Cardiac muscle cell (in vitro differentiated cells and primary cell): ENCODE data around the gene PAQR7. TPM values are rescaled to one million over a fixed set of nuclear protein-coding genes. Genes with fewer than 3 reads are reported as not detected.

Source experiments
- DNase-seq, 2 donors: peaks; one replicate each; pipeline versions ENCODE4 v3.0.0 to v3.0.0-alpha.2; 2010 to 2017; ENCODE audit warnings: low read depth in 1 of 2, low spot score in 1 of 2
- H3K27ac ChIP-seq: fragments of 200-600 bp; sonication (generic); 2 replicates; pipeline ENCODE4 v1.5.1; 2016
- H3K27me3 ChIP-seq: fragments of 200-600 bp; sonication (generic); 2 replicates; pipeline ENCODE4 v1.6.0; 2016; ENCODE audit warnings: control low read depth
- H3K36me3 ChIP-seq: fragments of 200-600 bp; sonication (generic); 2 replicates; pipeline ENCODE4 v1.5.1; 2016; ENCODE audit warnings: control low read depth
- H3K4me1 ChIP-seq: fragments of 200-600 bp; sonication (generic); 2 replicates; pipeline ENCODE4 v1.8.1; 2017; ENCODE audit warnings: low read depth, mild to moderate bottlenecking, mixed run types
- H3K4me3 ChIP-seq: fragments of 200-600 bp; sonication (generic); 2 replicates; pipeline ENCODE4 v1.5.1; 2016; ENCODE audit warnings: mild to moderate bottlenecking
- H3K9me3 ChIP-seq: fragments of 200-600 bp; sonication (generic); 2 replicates; pipeline ENCODE4 v1.5.1; 2017; ENCODE audit warnings: low read depth, mild to moderate bottlenecking, control low read depth
- polyA plus RNA-seq: library from polyadenylated mRNA; unstranded; fragments of >200 nt; fragmentation: Nextera tagmentation; extraction: Ambion mirVana; gene quantifications from 2 replicates; pipeline ENCODE4 v1.2.1, GENCODE V29; 2016
- total RNA-seq: library from RNA; depleted of rRNA; stranded (reverse); fragments of >200 nt; gene quantifications from 2 replicates; pipeline ENCODE4 v1.2.3, GENCODE V29; 2016
- TF ChIP-seq, protein P1 (sequence below): IDR thresholded peaks from 2 replicates; pipeline ENCODE4 v1.5.1; 2012; ENCODE audit warnings: low read depth, mild to moderate bottlenecking, low read length

PAQR7 gene
- total and polyA plus RNA-seq, 2 experiments from 2014 or later = 3.1 to 12.5 TPM

DNA sequence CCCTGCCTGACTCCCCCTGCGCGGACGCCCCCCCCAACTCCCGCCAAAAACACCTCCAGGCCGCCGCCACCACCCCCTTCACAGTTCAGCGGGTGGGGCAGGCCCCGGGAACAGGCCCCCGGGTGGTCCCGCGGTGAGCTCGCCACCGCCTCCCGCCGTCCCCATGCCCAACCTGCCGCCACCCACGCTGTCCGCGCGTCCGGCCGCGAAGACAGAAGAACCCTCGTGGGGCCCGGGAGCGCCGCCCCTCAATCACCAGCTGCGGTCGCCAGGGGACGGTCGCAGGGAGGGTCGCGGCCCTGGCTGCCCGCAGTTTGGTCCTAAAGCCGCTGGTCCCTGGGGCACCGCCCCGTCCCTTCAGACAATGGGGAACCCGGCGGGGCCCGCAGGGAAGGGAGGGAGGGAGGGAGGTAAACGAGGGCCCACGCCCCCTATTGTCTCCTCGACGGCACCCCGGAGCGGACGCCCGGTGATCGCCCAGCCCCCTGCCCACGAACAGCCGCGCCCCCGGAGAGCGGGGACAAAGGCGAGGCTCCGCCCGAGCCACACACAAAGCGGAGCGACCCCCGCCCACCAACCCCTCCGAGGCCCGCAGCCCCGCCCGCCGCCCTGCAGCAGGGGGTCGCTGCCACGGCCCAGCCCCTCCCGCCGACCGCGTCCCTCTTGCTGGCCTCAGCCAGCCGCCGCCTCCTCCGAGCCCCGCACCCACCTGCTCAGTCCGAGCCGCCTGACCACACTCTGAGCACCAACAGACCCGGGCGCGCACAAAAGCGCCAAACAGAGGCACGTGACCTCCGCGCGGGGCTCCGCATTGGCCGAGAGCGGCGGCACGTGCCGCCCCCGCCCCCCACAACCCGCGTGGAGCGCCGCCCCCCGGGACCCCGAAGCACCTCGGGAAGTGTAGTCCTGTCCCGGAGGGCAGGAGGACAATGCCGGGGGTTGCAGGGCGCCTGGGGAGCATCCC, 30.5 kb upstream of the PAQR7 start, which contains the start of gene STMN1:
Gene STMN1 (minus strand): TSS at position 740 of the 964 bp plus-strand sequence. CDS start 1,743 bp downstream, outside the sequence.
- Histone ChIP-seq H3K4me3 (peak within 1 kb of the TSS; percentile 86), H3K4me1 (peaks cover 10% of the 10 kb centered on the region), H3K27ac (peak within 1 kb of the TSS; percentile 78), H3K9me3 (no peaks in the 10 kb centered on the region), H3K27me3 (no peaks in the 10 kb centered on the region), H3K36me3 (peaks cover 27% of the 10 kb centered on the region)
- TF ChIP-seq, protein P1, sequence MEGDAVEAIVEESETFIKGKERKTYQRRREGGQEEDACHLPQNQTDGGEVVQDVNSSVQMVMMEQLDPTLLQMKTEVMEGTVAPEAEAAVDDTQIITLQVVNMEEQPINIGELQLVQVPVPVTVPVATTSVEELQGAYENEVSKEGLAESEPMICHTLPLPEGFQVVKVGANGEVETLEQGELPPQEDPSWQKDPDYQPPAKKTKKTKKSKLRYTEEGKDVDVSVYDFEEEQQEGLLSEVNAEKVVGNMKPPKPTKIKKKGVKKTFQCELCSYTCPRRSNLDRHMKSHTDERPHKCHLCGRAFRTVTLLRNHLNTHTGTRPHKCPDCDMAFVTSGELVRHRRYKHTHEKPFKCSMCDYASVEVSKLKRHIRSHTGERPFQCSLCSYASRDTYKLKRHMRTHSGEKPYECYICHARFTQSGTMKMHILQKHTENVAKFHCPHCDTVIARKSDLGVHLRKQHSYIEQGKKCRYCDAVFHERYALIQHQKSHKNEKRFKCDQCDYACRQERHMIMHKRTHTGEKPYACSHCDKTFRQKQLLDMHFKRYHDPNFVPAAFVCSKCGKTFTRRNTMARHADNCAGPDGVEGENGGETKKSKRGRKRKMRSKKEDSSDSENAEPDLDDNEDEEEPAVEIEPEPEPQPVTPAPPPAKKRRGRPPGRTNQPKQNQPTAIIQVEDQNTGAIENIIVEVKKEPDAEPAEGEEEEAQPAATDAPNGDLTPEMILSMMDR = peak; percentile 2
- DNase-seq = peak; percentile 95 to 96

GRCh38 chr1:25904943-25905679, 29.6 kb upstream of the PAQR7 start:
- Histone ChIP-seq H3K27ac (peak overlapping the region; percentile 78), H3K4me1 (peaks cover 10% of the 10 kb centered on the region), H3K36me3 (peaks cover 35% of the 10 kb centered on the region), H3K9me3 (no peaks in the 10 kb centered on the region), H3K4me3 (peak overlapping the region; percentile 86), H3K27me3 (no peaks in the 10 kb centered on the region)
- DNase-seq = peak; percentile 94 to 95
- TF ChIP-seq, protein P1 = peak; percentile 17

DNA sequence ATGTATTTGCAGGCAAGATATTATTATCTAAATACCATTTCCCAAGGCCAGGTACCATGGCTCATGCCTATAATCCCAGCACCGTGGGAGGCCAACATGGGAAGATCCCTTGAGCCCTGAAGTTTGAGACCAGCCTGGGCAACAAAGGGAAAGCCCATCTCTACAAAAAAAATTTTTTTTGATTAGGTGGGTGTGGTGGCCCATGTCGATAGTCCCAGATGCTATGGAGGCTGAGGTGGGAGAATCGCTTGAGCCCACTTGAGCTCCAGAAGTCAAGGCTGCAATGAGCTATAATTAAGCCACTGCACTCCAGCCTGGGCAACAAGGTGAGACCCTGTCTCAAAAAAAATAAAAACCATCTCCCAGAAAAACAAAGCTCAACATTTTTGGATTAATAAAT, 28.5 kb upstream of the PAQR7 start:
- Histone ChIP-seq H3K4me1 (peaks cover 10% of the 10 kb centered on the region), H3K36me3 (peaks cover 43% of the 10 kb centered on the region), H3K27ac (no peak overlapping the region), H3K27me3 (no peaks in the 10 kb centered on the region), H3K9me3 (no peaks in the 10 kb centered on the region), H3K4me3 (peak overlapping the region; percentile 86)
- no peak for DNase-seq
- TF ChIP-seq, protein P1 = no peak

- H3K27ac ChIP-seq = no peak overlapping the region
- H3K9me3 ChIP-seq = no peaks in the 10 kb centered on the region
- H3K36me3 ChIP-seq = peaks cover 50% of the 10 kb centered on the region
- H3K27me3 ChIP-seq = no peaks in the 10 kb centered on the region
- H3K4me3 ChIP-seq = no peak overlapping the region
- H3K4me1 ChIP-seq = peaks cover 10% of the 10 kb centered on the region
- DNase-seq = no peak
- TF ChIP-seq, protein P1 = no peak
Observed at GRCh38 chr1:25902462-25902861, 27.0 kb upstream of the PAQR7 start.

DNA sequence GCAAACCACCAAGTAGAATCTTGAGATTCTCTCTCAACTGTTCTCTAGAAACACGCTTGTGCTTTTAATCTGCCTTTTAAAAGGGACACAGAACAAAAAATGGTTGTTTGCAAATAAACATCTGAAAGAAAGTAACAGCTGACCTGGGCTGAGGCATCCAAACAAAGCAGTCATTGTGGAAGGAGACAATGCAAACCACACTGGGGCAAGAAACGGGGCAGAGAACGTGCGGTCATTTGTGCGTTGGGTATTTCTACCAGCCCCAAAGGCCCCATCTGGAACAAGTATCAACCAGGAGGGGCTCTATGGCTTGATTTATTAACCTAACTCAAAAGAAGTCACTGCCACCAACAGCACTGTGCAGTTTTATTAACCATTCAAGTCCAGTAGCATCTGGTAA, 24.7 kb upstream of the PAQR7 start:
- H3K4me1 ChIP-seq = peaks cover 10% of the 10 kb centered on the region
- TF ChIP-seq, protein P1 = no peak

More for the DNA sequence above, 24.7 kb upstream of the PAQR7 start:
- Histone ChIP-seq H3K9me3 (no peaks in the 10 kb centered on the region), H3K27me3 (no peaks in the 10 kb centered on the region), H3K36me3 (peaks cover 50% of the 10 kb centered on the region), H3K27ac (no peak overlapping the region), H3K4me3 (no peak overlapping the region)
- no peak for DNase-seq
